WTC11 (cell line): ENCODE results near the gene SLC29A3. TPM values are rescaled to one million over a fixed set of nuclear protein-coding genes. Genes with fewer than 3 reads are reported as not detected.

Experiments
- ATAC-seq: fragments of 200-7000 bp; cut with Tn5 transposase; 2 replicates; pipeline ENCODE4 v1.10.0; 2021; ENCODE audit warnings: mild to moderate bottlenecking, moderate library complexity
- CTCF ChIA-PET: fragments of 300-600 bp; sonication (Branson Sonifier 250); formaldehyde crosslinking; loops from one replicate; lab custom pipeline; 2021; ENCODE audit warnings: antibody characterized with exemption; lab: Charles Lee
- POLR2A ChIA-PET: fragments of 350-600 bp; sonication (Branson Sonifier 250); formaldehyde crosslinking; loops from one replicate; lab custom pipeline; 2021; ENCODE audit warnings: antibody characterized with exemption; lab: Charles Lee
- DNase-seq: peaks from one replicate; pipeline ENCODE4 v3.0.0; 2021; ENCODE audit warnings: low spot score
- H3K27ac Mint-ChIP-seq: 2 replicates; pipeline ENCODE4 v1.8.0; 2021; ENCODE audit warnings: mixed read lengths
- H3K27me3 Mint-ChIP-seq: 2 replicates; pipeline ENCODE4 v1.8.0; 2021; ENCODE audit warnings: low read depth, mild to moderate bottlenecking, moderate library complexity, mixed read lengths
- H3K36me3 Mint-ChIP-seq: 2 replicates; pipeline ENCODE4 v1.8.0; 2021; ENCODE audit warnings: mixed read lengths
- H3K4me1 Mint-ChIP-seq: 2 replicates; pipeline ENCODE4 v1.8.0; 2022; ENCODE audit warnings: mixed read lengths
- H3K4me3 Mint-ChIP-seq: 2 replicates; pipeline ENCODE4 v1.8.0; 2021; ENCODE audit warnings: mild to moderate bottlenecking, moderate library complexity, mixed read lengths
- H3K9me3 Mint-ChIP-seq: 2 replicates; pipeline ENCODE4 v1.8.0; 2021; ENCODE audit warnings: mixed read lengths
- ATF3 ChIP-seq: sonication (generic); formaldehyde crosslinking; conservative IDR thresholded peaks from 2 replicates; pipeline ENCODE4 v1.8.1; 2022; ENCODE audit warnings: mild to moderate bottlenecking, missing genetic modification reagents
- E2F4 ChIP-seq: sonication (generic); formaldehyde crosslinking; IDR thresholded peaks from 2 replicates; pipeline ENCODE4 v1.8.1; 2022; ENCODE audit warnings: low read depth, mild to moderate bottlenecking, moderate library complexity, missing genetic modification reagents, borderline replicate concordance
- FOXJ3 ChIP-seq: sonication (generic); formaldehyde crosslinking; IDR thresholded peaks from 2 replicates; pipeline ENCODE4 v1.9.0; 2021; ENCODE audit warnings: missing genetic modification reagents, mild to moderate bottlenecking, borderline replicate concordance
- FOXK1 ChIP-seq: sonication (generic); formaldehyde crosslinking; IDR thresholded peaks from 2 replicates; pipeline ENCODE4 v1.8.0; 2022; ENCODE audit warnings: mild to moderate bottlenecking, moderate library complexity, missing genetic modification reagents
- FOXP1 ChIP-seq: sonication (generic); formaldehyde crosslinking; IDR thresholded peaks from 2 replicates; pipeline ENCODE4 v1.8.0; 2022; ENCODE audit warnings: missing genetic modification reagents, mild to moderate bottlenecking, moderate library complexity, borderline replicate concordance
- GABPB1 ChIP-seq: sonication (generic); formaldehyde crosslinking; IDR thresholded peaks from 2 replicates; pipeline ENCODE4 v1.8.1; 2023; ENCODE audit warnings: mild to moderate bottlenecking, missing genetic modification reagents
- GRHL2 ChIP-seq: fragments of 250-450 bp; sonication (Bioruptor Pico); IDR thresholded peaks from 2 replicates; pipeline ENCODE4 v1.8.0; 2022; ENCODE audit warnings: mild to moderate bottlenecking, moderate library complexity; ENCODE audit not compliant: insufficient replicate concordance, severe bottlenecking
- GTF2I ChIP-seq: fragments of 250-450 bp; sonication (Bioruptor Pico); conservative IDR thresholded peaks from 2 replicates; pipeline ENCODE4 v1.4.0; 2021; ENCODE audit warnings: mild to moderate bottlenecking
- HMGA2 ChIP-seq: fragments of 250-450 bp; sonication (Bioruptor Pico); IDR thresholded peaks from 2 replicates; pipeline ENCODE4 v1.4.0; 2021; ENCODE audit warnings: mild to moderate bottlenecking, moderate library complexity
- JAZF1 ChIP-seq: fragments of 250-450 bp; sonication (Bioruptor Pico); IDR thresholded peaks from 2 replicates; pipeline ENCODE4 v1.9.0; 2021; ENCODE audit warnings: moderate library complexity, mild to moderate bottlenecking, inconsistent platforms
- JUN ChIP-seq: sonication (generic); formaldehyde crosslinking; IDR thresholded peaks from 2 replicates; pipeline ENCODE4 v1.8.0; 2023; ENCODE audit warnings: mild to moderate bottlenecking, missing genetic modification reagents
- MXD4 ChIP-seq: fragments of 250-450 bp; sonication (Bioruptor Pico); IDR thresholded peaks from 2 replicates; pipeline ENCODE4 v1.8.0; 2021; ENCODE audit warnings: mild to moderate bottlenecking, moderate library complexity, borderline replicate concordance
- MYBL2 ChIP-seq: sonication (generic); formaldehyde crosslinking; IDR thresholded peaks from 2 replicates; pipeline ENCODE4 v1.8.1; 2023; ENCODE audit warnings: mild to moderate bottlenecking, moderate library complexity, missing genetic modification reagents
- RORB ChIP-seq: fragments of 250-450 bp; sonication (Bioruptor Pico); IDR thresholded peaks from 2 replicates; pipeline ENCODE4 v1.9.0; 2021; ENCODE audit warnings: mild to moderate bottlenecking
- SP1 ChIP-seq: sonication (generic); formaldehyde crosslinking; conservative IDR thresholded peaks from 2 replicates; pipeline ENCODE4 v1.8.1; 2022; ENCODE audit warnings: missing genetic modification reagents
- TEAD1 ChIP-seq: sonication (generic); formaldehyde crosslinking; IDR thresholded peaks from 2 replicates; pipeline ENCODE4 v1.8.0; 2022; ENCODE audit warnings: mild to moderate bottlenecking, missing genetic modification reagents
- ZNF263 ChIP-seq: sonication (generic); formaldehyde crosslinking; IDR thresholded peaks from 2 replicates; pipeline ENCODE4 v1.8.1; 2022; ENCODE audit warnings: low read depth, mild to moderate bottlenecking, moderate library complexity, missing genetic modification reagents
- ZNF317 ChIP-seq: sonication (generic); formaldehyde crosslinking; IDR thresholded peaks from 2 replicates; pipeline ENCODE4 v1.8.1; 2023; ENCODE audit warnings: low read depth, mild to moderate bottlenecking, moderate library complexity, missing genetic modification reagents, borderline replicate concordance
- ZNF671 ChIP-seq: fragments of 250-450 bp; sonication (Bioruptor Pico); IDR thresholded peaks from 2 replicates; pipeline ENCODE4 v1.8.0; 2021; ENCODE audit warnings: mild to moderate bottlenecking
- total RNA-seq: library from RNA; stranded (reverse); gene quantifications from 3 replicates; pipeline ENCODE4 v1.2.3, GENCODE V29; 2021
- TF ChIP-seq, protein P1 (sequence below): sonication (generic); formaldehyde crosslinking; IDR thresholded peaks from 2 replicates; pipeline ENCODE4 v1.8.1; 2022; ENCODE audit warnings: mild to moderate bottlenecking, missing genetic modification reagents, moderate library complexity, borderline replicate concordance
- TF ChIP-seq, protein P2 (sequence below): sonication (generic); formaldehyde crosslinking; IDR thresholded peaks from 2 replicates; pipeline ENCODE4 v1.8.1; 2023; ENCODE audit warnings: mild to moderate bottlenecking, missing genetic modification reagents
- TF ChIP-seq, protein P3 (sequence below): sonication (generic); formaldehyde crosslinking; IDR thresholded peaks from 2 replicates; pipeline ENCODE4 v1.8.1; 2022; ENCODE audit warnings: mild to moderate bottlenecking, moderate library complexity, missing genetic modification reagents
- TF ChIP-seq, protein P4 (sequence below): sonication (generic); formaldehyde crosslinking; IDR thresholded peaks from 2 replicates; pipeline ENCODE4 v1.8.0; 2022; ENCODE audit warnings: mild to moderate bottlenecking, missing genetic modification reagents

Gene SLC29A3
- total RNA-seq, 1 experiment from 2014 or later: 9.2 TPM

GRCh38 chr10:71370031-71370430 lies 51.0 kb downstream of the SLC29A3 start:
- Mint-ChIP-seq H3K9me3 (no peaks in the 10 kb centered on the region), H3K36me3 (no peaks in the 10 kb centered on the region), H3K27ac (no peak overlapping the region), H3K4me3 (no peak overlapping the region), H3K4me1 (no peaks in the 10 kb centered on the region), H3K27me3 (peaks cover 4% of the 10 kb centered on the region; the same call in 1 of the 2 replicates)
- POLR2A ChIA-PET: no interaction called here
- DNase-seq (no peak), ATAC-seq (no peak)
- TF ChIP-seq ZNF671 (no peak), MXD4 (CRISPR knock-in tag) (no peak), ATF3 (no peak), RORB (no peak), TEAD1 (CRISPR knock-in tag) (no peak), ZNF263 (no peak), FOXP1 (CRISPR knock-in tag) (no peak), ZNF317 (no peak), GABPB1 (CRISPR knock-in tag) (no peak), JAZF1 (CRISPR knock-in tag) (no peak), FOXK1 (CRISPR knock-in tag) (no peak), FOXJ3 (no peak), E2F4 (CRISPR knock-in tag) (no peak)
- TF ChIP-seq, protein P1, sequence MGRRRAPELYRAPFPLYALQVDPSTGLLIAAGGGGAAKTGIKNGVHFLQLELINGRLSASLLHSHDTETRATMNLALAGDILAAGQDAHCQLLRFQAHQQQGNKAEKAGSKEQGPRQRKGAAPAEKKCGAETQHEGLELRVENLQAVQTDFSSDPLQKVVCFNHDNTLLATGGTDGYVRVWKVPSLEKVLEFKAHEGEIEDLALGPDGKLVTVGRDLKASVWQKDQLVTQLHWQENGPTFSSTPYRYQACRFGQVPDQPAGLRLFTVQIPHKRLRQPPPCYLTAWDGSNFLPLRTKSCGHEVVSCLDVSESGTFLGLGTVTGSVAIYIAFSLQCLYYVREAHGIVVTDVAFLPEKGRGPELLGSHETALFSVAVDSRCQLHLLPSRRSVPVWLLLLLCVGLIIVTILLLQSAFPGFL (CRISPR knock-in tag): no peak
- TF ChIP-seq, protein P2, sequence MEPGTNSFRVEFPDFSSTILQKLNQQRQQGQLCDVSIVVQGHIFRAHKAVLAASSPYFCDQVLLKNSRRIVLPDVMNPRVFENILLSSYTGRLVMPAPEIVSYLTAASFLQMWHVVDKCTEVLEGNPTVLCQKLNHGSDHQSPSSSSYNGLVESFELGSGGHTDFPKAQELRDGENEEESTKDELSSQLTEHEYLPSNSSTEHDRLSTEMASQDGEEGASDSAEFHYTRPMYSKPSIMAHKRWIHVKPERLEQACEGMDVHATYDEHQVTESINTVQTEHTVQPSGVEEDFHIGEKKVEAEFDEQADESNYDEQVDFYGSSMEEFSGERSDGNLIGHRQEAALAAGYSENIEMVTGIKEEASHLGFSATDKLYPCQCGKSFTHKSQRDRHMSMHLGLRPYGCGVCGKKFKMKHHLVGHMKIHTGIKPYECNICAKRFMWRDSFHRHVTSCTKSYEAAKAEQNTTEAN (CRISPR knock-in tag): no peak
- TF ChIP-seq, protein P3, sequence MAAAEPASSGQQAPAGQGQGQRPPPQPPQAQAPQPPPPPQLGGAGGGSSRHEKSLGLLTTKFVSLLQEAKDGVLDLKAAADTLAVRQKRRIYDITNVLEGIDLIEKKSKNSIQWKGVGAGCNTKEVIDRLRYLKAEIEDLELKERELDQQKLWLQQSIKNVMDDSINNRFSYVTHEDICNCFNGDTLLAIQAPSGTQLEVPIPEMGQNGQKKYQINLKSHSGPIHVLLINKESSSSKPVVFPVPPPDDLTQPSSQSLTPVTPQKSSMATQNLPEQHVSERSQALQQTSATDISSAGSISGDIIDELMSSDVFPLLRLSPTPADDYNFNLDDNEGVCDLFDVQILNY (CRISPR knock-in tag): no peak
- CTCF ChIA-PET: interaction anchor here (0.6 to 3.2 kb wide), 4 partner anchors 31 to 955 kb away, joined by 3 to 13 read pairs (median 3); partner anchors contain the start of gene SLC29A3

GRCh38 chr10:71371750-71372166 lies 52.7 kb downstream of the SLC29A3 start:
- POLR2A ChIA-PET: no interaction called here
- H3K27me3 Mint-ChIP-seq: peaks cover 6% of the 10 kb centered on the region; the same call in 1 of the 2 replicates
- DNase-seq: no peak
- H3K4me1 Mint-ChIP-seq: no peaks in the 10 kb centered on the region
- TF ChIP-seq SP1 (no peak), E2F4 (CRISPR knock-in tag) (no peak), MXD4 (CRISPR knock-in tag) (no peak), JAZF1 (CRISPR knock-in tag) (no peak), GRHL2 (CRISPR knock-in tag) (no peak), HMGA2 (CRISPR knock-in tag) (no peak), JUN (CRISPR knock-in tag) (no peak), MYBL2 (CRISPR knock-in tag) (no peak), GTF2I (CRISPR knock-in tag) (no peak), RORB (no peak), ZNF671 (no peak)
- TF ChIP-seq, protein P2 (CRISPR knock-in tag): no peak
- TF ChIP-seq, protein P4, sequence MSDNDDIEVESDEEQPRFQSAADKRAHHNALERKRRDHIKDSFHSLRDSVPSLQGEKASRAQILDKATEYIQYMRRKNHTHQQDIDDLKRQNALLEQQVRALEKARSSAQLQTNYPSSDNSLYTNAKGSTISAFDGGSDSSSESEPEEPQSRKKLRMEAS: no peak
- TF ChIP-seq, all 79 proteins: peak for 0
- no peak for ATAC-seq
- Mint-ChIP-seq H3K27ac (no peak overlapping the region), H3K36me3 (no peaks in the 10 kb centered on the region), H3K4me3 (no peak overlapping the region), H3K9me3 (no peaks in the 10 kb centered on the region)
- CTCF ChIA-PET: interaction anchor here (1.7 to 3.2 kb wide), 2 partner anchors 12 to 52 kb away, joined by 6 to 13 read pairs; partner anchors contain the start of gene SLC29A3
